Keratinocyte (primary cell): ENCODE results near the gene SETD7. TPM values are rescaled to one million over a fixed set of nuclear protein-coding genes. Genes with fewer than 3 reads are reported as not detected.

ENCODE experiments used
- DNase-seq: peaks from one replicate; pipeline ENCODE4 v3.0.0-alpha.2; 2011; ENCODE audit warnings: low read depth, missing footprints, low spot score
- FAIRE-seq: peaks from 2 replicates; lab custom pipeline; 2011; peaks lifted over from hg19 to GRCh38; lab: Jason Lieb, UNC
- H2AFZ ChIP-seq: 2 replicates; pipeline ENCODE4 v1.6.0; 2012; ENCODE audit warnings: low read length, control low read depth, inconsistent platforms; ENCODE audit not compliant: control insufficient read depth
- H3K27ac ChIP-seq: 2 replicates; pipeline ENCODE4 v1.5.1; 2011; ENCODE audit warnings: low read length; ENCODE audit not compliant: control insufficient read depth, insufficient read depth
- H3K27me3 ChIP-seq: 3 replicates; pipeline ENCODE4 v1.6.0; 2011; ENCODE audit warnings: low read length; ENCODE audit not compliant: control insufficient read depth, insufficient read depth; ENCODE audit errors: extremely low read depth
- H3K36me3 ChIP-seq, 2 experiments: 2 replicates in 1 of 2; 3 replicates in 1 of 2; pipeline ENCODE4 v1.5.1; 2011; ENCODE audit warnings: low read length in 2 of 2, mild to moderate bottlenecking in 1 of 2; ENCODE audit not compliant: control insufficient read depth in 2 of 2, insufficient read depth in 2 of 2; ENCODE audit errors: extremely low read depth in 1 of 2
- H3K4me1 ChIP-seq: 3 replicates; pipeline ENCODE4 v1.5.1; 2011; ENCODE audit warnings: low read length; ENCODE audit not compliant: control insufficient read depth, insufficient read depth; ENCODE audit errors: extremely low read depth
- H3K4me2 ChIP-seq: 3 replicates; pipeline ENCODE4 v1.6.0; 2011; ENCODE audit warnings: low read depth, low read length; ENCODE audit not compliant: control insufficient read depth, insufficient read depth; ENCODE audit errors: extremely low read depth
- H3K4me3 ChIP-seq, 3 experiments: fragments of 200-600 bp in 1 of 3; sonication (generic) in 1 of 3; 2 replicates in 2 of 3; 3 replicates in 1 of 3; pipeline ENCODE4 v1.5.1; 2011 to 2016; ENCODE audit warnings: low read length in 3 of 3, mild to moderate bottlenecking in 3 of 3, control low read depth in 2 of 3, inconsistent platforms in 1 of 3, low read depth in 1 of 3, mixed read lengths in 1 of 3, mixed run types in 1 of 3, moderate library complexity in 1 of 3; ENCODE audit not compliant: control insufficient read depth in 2 of 3, insufficient read depth in 2 of 3; ENCODE audit errors: extremely low read depth in 1 of 3
- H3K79me2 ChIP-seq: 2 replicates; pipeline ENCODE4 v1.6.0; 2012; ENCODE audit warnings: low read length; ENCODE audit not compliant: control insufficient read depth, insufficient read depth
- H3K9ac ChIP-seq: 3 replicates; pipeline ENCODE4 v1.6.0; 2011; ENCODE audit warnings: low read length; ENCODE audit not compliant: control insufficient read depth, insufficient read depth; ENCODE audit errors: extremely low read depth
- H3K9me1 ChIP-seq: 3 replicates; pipeline ENCODE4 v1.6.0; 2011; ENCODE audit warnings: low read length; ENCODE audit not compliant: control insufficient read depth, insufficient read depth; ENCODE audit errors: extremely low read depth
- H3K9me3 ChIP-seq: 2 replicates; pipeline ENCODE4 v1.5.1; 2012; ENCODE audit warnings: low read depth, low read length; ENCODE audit not compliant: control insufficient read depth
- H4K20me1 ChIP-seq: 3 replicates; pipeline ENCODE4 v1.6.0; 2011; ENCODE audit warnings: low read length; ENCODE audit not compliant: control insufficient read depth, insufficient read depth; ENCODE audit errors: extremely low read depth
- CTCF ChIP-seq, 3 experiments: IDR thresholded peaks in 1 of 3; conservative IDR thresholded peaks in 1 of 3; optimal IDR thresholded peaks in 1 of 3; 2 replicates in 2 of 3; 3 replicates in 1 of 3; pipeline versions ENCODE3 to v1.5.1; 2011; ENCODE audit warnings: low read length in 3 of 3, mild to moderate bottlenecking in 3 of 3, moderate library complexity in 2 of 3, control low read depth in 1 of 3, inconsistent platforms in 1 of 3; ENCODE audit not compliant: insufficient read depth in 2 of 3; ENCODE audit errors: extremely low read depth in 1 of 3
- EZH2 ChIP-seq: IDR thresholded peaks from one replicate; pipeline ENCODE4 v1.6.1; 2012; ENCODE audit warnings: inconsistent platforms, mild to moderate bottlenecking, low read length, moderate library complexity
- dilution Hi-C: fragments of 300-500 bp; cut with MboI; formaldehyde crosslinking; loops from one replicate; pipeline ENCODE4 v1.7.0; 2020; ENCODE audit warnings: low sequenced_read_pairs; ENCODE audit not compliant: extremely low pct_ligation_motif_present
- polyA plus RNA-seq, 5 experiments: library from polyadenylated mRNA; depleted of rRNA in 3 of 5; stranded (reverse) in 3 of 5; stranded (forward) in 1 of 5; unstranded in 1 of 5; fragments of >200 nt; gene quantifications; 1 replicate in 1 of 5; 2 replicates in 3 of 5; 3 replicates in 1 of 5; pipeline versions ENCODE4 v1.2.1 to v1.2.3, GENCODE V29; 2011 to 2012; ENCODE audit warnings: missing spikeins in 2 of 5, low read depth in 1 of 5, low replicate concordance in 1 of 5

The SETD7 gene
- polyA plus RNA-seq, 1 donor (not counting 4 experiments of a cell fraction or from before 2014, with no cell fraction given), result 18.8 TPM

GRCh38 chr4:139511320-139511719 lies 44.7 kb downstream of the SETD7 start:
- no peaks in the 10 kb centered on the region for H3K9me1 ChIP-seq
- no peak overlapping the region for H3K4me3 ChIP-seq
- H3K9me3 ChIP-seq, result no peaks in the 10 kb centered on the region
- H3K27me3 ChIP-seq, result no peaks in the 10 kb centered on the region
- dilution Hi-C loops, result no loop called here
- no peak overlapping the region for H3K4me2 ChIP-seq
- no peaks in the 10 kb centered on the region for H3K4me1 ChIP-seq
- peaks cover 19 to 23% of the 10 kb centered on the region in 2 experiments for H3K36me3 ChIP-seq
- no peaks in the 10 kb centered on the region for H3K79me2 ChIP-seq
- H3K27ac ChIP-seq, result no peak overlapping the region
- no peak overlapping the region for H3K9ac ChIP-seq
- TF ChIP-seq EZH2, result no peak
- TF ChIP-seq CTCF (optimal IDR thresholded peaks at IDR 0.05 in 1 of 3, IDR thresholded peaks at IDR 0.05 in 1 of 3, conservative IDR thresholded peaks at IDR 0.05 in 1 of 3; ENCODE audit: extremely low read depth in 1 of 3, insufficient read depth in 2 of 3, low read length in 3 of 3), result no peak
- H2AFZ ChIP-seq, result no peak overlapping the region
- H4K20me1 ChIP-seq, result no peaks in the 10 kb centered on the region
- FAIRE-seq (no peak), DNase-seq (no peak)

GRCh38 chr4:139509727-139510410 lies 46.1 kb downstream of the SETD7 start:
- Histone ChIP-seq H3K4me1 (no peaks in the 10 kb centered on the region), H3K27ac (no peak overlapping the region), H4K20me1 (no peaks in the 10 kb centered on the region), H3K9ac (no peak overlapping the region), H3K4me2 (no peak overlapping the region), H2AFZ (no peak overlapping the region), H3K79me2 (no peaks in the 10 kb centered on the region), H3K9me3 (no peaks in the 10 kb centered on the region), H3K4me3 (no peak overlapping the region), H3K9me1 (no peaks in the 10 kb centered on the region), H3K27me3 (no peaks in the 10 kb centered on the region), H3K36me3 (peaks cover 15 to 18% of the 10 kb centered on the region in 2 experiments)
- no peak for FAIRE-seq
- no peak for TF ChIP-seq EZH2
- peak; percentile 39 to 57 (median 49) for TF ChIP-seq CTCF (optimal IDR thresholded peaks at IDR 0.05 in 1 of 3, IDR thresholded peaks at IDR 0.05 in 1 of 3, conservative IDR thresholded peaks at IDR 0.05 in 1 of 3; ENCODE audit: extremely low read depth in 1 of 3, insufficient read depth in 2 of 3, low read length in 3 of 3)
- dilution Hi-C loops, result no loop called here
- no peak for DNase-seq
